ENCODE results near the gene TRAF3IP1.
"Not testable (repeated sequence)": the region's sequence is repeated elsewhere in the genome, so short reads cannot be mapped to it uniquely, and the experiment has no call there.

The TRAF3IP1 gene

GRCh38 chr2:238338710-238339394 lies 18.5 kb downstream of the TRAF3IP1 start:
- in situ Hi-C loops (cut with MboI; ENCODE audit: low sequenced_read_pairs): no loop called here

- in situ Hi-C loops (cut with MboI; ENCODE audit: low sequenced_read_pairs): no loop called here
These were observed 19.1 kb downstream of the TRAF3IP1 start for GRCh38 chr2:238339395-238339780.

- in situ Hi-C loops (cut with MboI; ENCODE audit: low sequenced_read_pairs): no loop called here
These were observed 19.5 kb downstream of the TRAF3IP1 start for GRCh38 chr2:238339814-238340213.

GRCh38 chr2:238341536-238341935 lies 21.2 kb downstream of the TRAF3IP1 start:
- in situ Hi-C loops (cut with MboI; ENCODE audit: low sequenced_read_pairs): no loop called here

- in situ Hi-C loops (cut with MboI; ENCODE audit: low sequenced_read_pairs): no loop called here
These were observed 23.7 kb downstream of the TRAF3IP1 start for GRCh38 chr2:238344035-238344434.

GRCh38 chr2:238344517-238344916 lies 24.2 kb downstream of the TRAF3IP1 start:
- in situ Hi-C loops (cut with MboI; ENCODE audit: low sequenced_read_pairs): no loop called here

- in situ Hi-C loops (cut with MboI; ENCODE audit: low sequenced_read_pairs): no loop called here
These were observed 25.1 kb downstream of the TRAF3IP1 start for GRCh38 chr2:238345297-238345968.

GRCh38 chr2:238346544-238346943 lies 26.2 kb downstream of the TRAF3IP1 start:
- in situ Hi-C loops (cut with MboI; ENCODE audit: low sequenced_read_pairs): no loop called here

- in situ Hi-C loops (cut with MboI; ENCODE audit: low sequenced_read_pairs): no loop called here
These were observed 30.0 kb downstream of the TRAF3IP1 start for GRCh38 chr2:238350150-238350897.

GRCh38 chr2:238351315-238351714 lies 31.0 kb downstream of the TRAF3IP1 start:
- in situ Hi-C loops (cut with MboI; ENCODE audit: low sequenced_read_pairs): no loop called here

GRCh38 chr2:238352361-238352760 lies 32.0 kb downstream of the TRAF3IP1 start:
- in situ Hi-C loops (cut with MboI; ENCODE audit: low sequenced_read_pairs): no loop called here

- in situ Hi-C loops (cut with MboI; ENCODE audit: low sequenced_read_pairs): no loop called here
These were observed 38.5 kb downstream of the TRAF3IP1 start for GRCh38 chr2:238358769-238359168.

- in situ Hi-C loops (cut with MboI; ENCODE audit: low sequenced_read_pairs): no loop called here
These were observed 39.1 kb downstream of the TRAF3IP1 start for GRCh38 chr2:238359403-238359802.

GRCh38 chr2:238361877-238362276 lies 41.6 kb downstream of the TRAF3IP1 start:
- in situ Hi-C loops (cut with MboI; ENCODE audit: low sequenced_read_pairs): no loop called here

GRCh38 chr2:238362626-238363025 lies 42.3 kb downstream of the TRAF3IP1 start:
- in situ Hi-C loops (cut with MboI; ENCODE audit: low sequenced_read_pairs): no loop called here

- in situ Hi-C loops (cut with MboI; ENCODE audit: low sequenced_read_pairs): no loop called here
These were observed 49.3 kb downstream of the TRAF3IP1 start for GRCh38 chr2:238369591-238370040.

GRCh38 chr2:238370094-238370822 lies 49.9 kb downstream of the TRAF3IP1 start:
- in situ Hi-C loops (cut with MboI; ENCODE audit: low sequenced_read_pairs): no loop called here

GRCh38 chr2:238370823-238371372 lies 50.6 kb downstream of the TRAF3IP1 start:
- in situ Hi-C loops (cut with MboI; ENCODE audit: low sequenced_read_pairs): no loop called here

GRCh38 chr2:238372277-238372676 lies 52.0 kb downstream of the TRAF3IP1 start:
- in situ Hi-C loops (cut with MboI; ENCODE audit: low sequenced_read_pairs): not testable (repeated sequence)

- in situ Hi-C loops (cut with MboI; ENCODE audit: low sequenced_read_pairs): no loop called here
These were observed 56.6 kb downstream of the TRAF3IP1 start for GRCh38 chr2:238376884-238377391.

All from hTERT RPE-1 (cell line).